ENCODE results near the gene TCEA2. TPM values are rescaled to one million over a fixed set of nuclear protein-coding genes. Genes with fewer than 3 reads are reported as not detected.

TCEA2 gene
- total RNA-seq, 1 donor from 2014 or later = 42.5 TPM

GRCh38 chr20:64106981-64107735, 44.2 kb downstream of the TCEA2 start, which contains the start of gene NPBWR2:
Gene NPBWR2, minus strand, starts transcription at chr20:64107565. Its CDS starts 734 bp downstream, at chr20:64106831.
- peak; percentile 86 for DNase-seq (ENCODE audit: low spot score)

- peak; percentile 81 for DNase-seq (ENCODE audit: low spot score)
These were observed 44.9 kb downstream of the TCEA2 start for GRCh38 chr20:64107736-64108457.

GRCh38 chr20:64108731-64109681, 46.0 kb downstream of the TCEA2 start:
- DNase-seq (ENCODE audit: low spot score) = peak; percentile 85

- DNase-seq (ENCODE audit: low spot score) = peak; percentile 79
These were observed 46.9 kb downstream of the TCEA2 start for GRCh38 chr20:64109831-64110391.

- no peak for DNase-seq (ENCODE audit: low spot score)
These were observed 47.5 kb downstream of the TCEA2 start for GRCh38 chr20:64110411-64111068.

- DNase-seq (ENCODE audit: low spot score) = peak; percentile 73
These were observed 49.0 kb downstream of the TCEA2 start for GRCh38 chr20:64111841-64112641.

GRCh38 chr20:64112691-64113443, 49.9 kb downstream of the TCEA2 start:
- peak; percentile 82 for DNase-seq (ENCODE audit: low spot score)

- DNase-seq (ENCODE audit: low spot score) = peak; percentile 75
These were observed 50.4 kb downstream of the TCEA2 start for GRCh38 chr20:64113444-64113775.

GRCh38 chr20:64113796-64114355, 50.9 kb downstream of the TCEA2 start:
- DNase-seq (ENCODE audit: low spot score) = peak; percentile 84

- DNase-seq (ENCODE audit: low spot score) = peak; percentile 65
These were observed 51.5 kb downstream of the TCEA2 start for GRCh38 chr20:64114356-64114971.

- peak; percentile 75 for DNase-seq (ENCODE audit: low spot score)
These were observed 52.3 kb downstream of the TCEA2 start for GRCh38 chr20:64115171-64115911.

GRCh38 chr20:64116016-64116415, 53.0 kb downstream of the TCEA2 start:
- peak; percentile 76 for DNase-seq (ENCODE audit: low spot score)

GRCh38 chr20:64116541-64117431, 53.8 kb downstream of the TCEA2 start:
- DNase-seq (ENCODE audit: low spot score) = peak; percentile 77

GRCh38 chr20:64117432-64117777, 54.4 kb downstream of the TCEA2 start:
- peak; percentile 4 for DNase-seq (ENCODE audit: low spot score)

GRCh38 chr20:64119301-64119680, 56.3 kb downstream of the TCEA2 start:
- DNase-seq (ENCODE audit: low spot score) = peak; percentile 84

- DNase-seq (ENCODE audit: low spot score) = peak; percentile 55
These were observed 56.8 kb downstream of the TCEA2 start for GRCh38 chr20:64119681-64120341.
